Cardiac muscle cell (in vitro differentiated cells and primary cell): ENCODE data around the gene UBR7. TPM values are rescaled to one million over a fixed set of nuclear protein-coding genes. Genes with fewer than 3 reads are reported as not detected.

Experiments used
- DNase-seq, 2 donors: peaks; one replicate each; pipeline versions ENCODE4 v3.0.0 to v3.0.0-alpha.2; 2010 to 2017; ENCODE audit warnings: low read depth in 1 of 2, low spot score in 1 of 2
- H3K27ac ChIP-seq: fragments of 200-600 bp; sonication (generic); 2 replicates; pipeline ENCODE4 v1.5.1; 2016
- H3K27me3 ChIP-seq: fragments of 200-600 bp; sonication (generic); 2 replicates; pipeline ENCODE4 v1.6.0; 2016; ENCODE audit warnings: control low read depth
- H3K36me3 ChIP-seq: fragments of 200-600 bp; sonication (generic); 2 replicates; pipeline ENCODE4 v1.5.1; 2016; ENCODE audit warnings: control low read depth
- H3K4me1 ChIP-seq: fragments of 200-600 bp; sonication (generic); 2 replicates; pipeline ENCODE4 v1.8.1; 2017; ENCODE audit warnings: low read depth, mild to moderate bottlenecking, mixed run types
- H3K4me3 ChIP-seq: fragments of 200-600 bp; sonication (generic); 2 replicates; pipeline ENCODE4 v1.5.1; 2016; ENCODE audit warnings: mild to moderate bottlenecking
- H3K9me3 ChIP-seq: fragments of 200-600 bp; sonication (generic); 2 replicates; pipeline ENCODE4 v1.5.1; 2017; ENCODE audit warnings: low read depth, mild to moderate bottlenecking, control low read depth
- CTCF ChIP-seq: IDR thresholded peaks from 2 replicates; pipeline ENCODE4 v1.5.1; 2012; ENCODE audit warnings: low read depth, mild to moderate bottlenecking, low read length
- polyA plus RNA-seq: library from polyadenylated mRNA; unstranded; fragments of >200 nt; fragmentation: Nextera tagmentation; extraction: Ambion mirVana; gene quantifications from 2 replicates; pipeline ENCODE4 v1.2.1, GENCODE V29; 2016
- total RNA-seq: library from RNA; depleted of rRNA; stranded (reverse); fragments of >200 nt; gene quantifications from 2 replicates; pipeline ENCODE4 v1.2.3, GENCODE V29; 2016

UBR7 gene
- total and polyA plus RNA-seq, 2 experiments from 2014 or later = 24.6 to 29.1 TPM

GRCh38 chr14:93263416-93263815 lies 56.4 kb downstream of the UBR7 start:
- no peak for DNase-seq
- no peak for TF ChIP-seq CTCF
- H3K4me1 ChIP-seq = peaks cover 7% of the 10 kb centered on the region

GRCh38 chr14:93266127-93266526 lies 59.1 kb downstream of the UBR7 start:
- DNase-seq = no peak
- Histone ChIP-seq H3K27me3 (no peaks in the 10 kb centered on the region), H3K36me3 (peaks cover 21% of the 10 kb centered on the region), H3K4me1 (peaks cover 9% of the 10 kb centered on the region), H3K9me3 (no peaks in the 10 kb centered on the region), H3K27ac (peak overlapping the region; percentile 36), H3K4me3 (no peak overlapping the region)
- TF ChIP-seq CTCF = no peak

More at GRCh38 chr14:93263416-93263815, 56.4 kb downstream of the UBR7 start:
- Histone ChIP-seq H3K4me3 (no peak overlapping the region), H3K9me3 (no peaks in the 10 kb centered on the region), H3K27ac (no peak overlapping the region), H3K36me3 (peaks cover 21% of the 10 kb centered on the region), H3K27me3 (no peaks in the 10 kb centered on the region)

GRCh38 chr14:93267149-93267711 lies 60.2 kb downstream of the UBR7 start:
- Histone ChIP-seq H3K27me3 (no peaks in the 10 kb centered on the region), H3K4me3 (no peak overlapping the region), H3K36me3 (peaks cover 16% of the 10 kb centered on the region), H3K4me1 (peaks cover 10% of the 10 kb centered on the region), H3K9me3 (no peaks in the 10 kb centered on the region), H3K27ac (no peak overlapping the region)
- TF ChIP-seq CTCF = no peak
- no peak for DNase-seq

GRCh38 chr14:93268406-93268805 lies 61.4 kb downstream of the UBR7 start:
- peaks cover 15% of the 10 kb centered on the region for H3K4me1 ChIP-seq
- no peak for DNase-seq
- no peak for TF ChIP-seq CTCF
- no peak overlapping the region for H3K27ac ChIP-seq
- no peaks in the 10 kb centered on the region for H3K27me3 ChIP-seq
- H3K9me3 ChIP-seq = no peaks in the 10 kb centered on the region
- no peak overlapping the region for H3K4me3 ChIP-seq
- H3K36me3 ChIP-seq = peaks cover 4% of the 10 kb centered on the region

DNA sequence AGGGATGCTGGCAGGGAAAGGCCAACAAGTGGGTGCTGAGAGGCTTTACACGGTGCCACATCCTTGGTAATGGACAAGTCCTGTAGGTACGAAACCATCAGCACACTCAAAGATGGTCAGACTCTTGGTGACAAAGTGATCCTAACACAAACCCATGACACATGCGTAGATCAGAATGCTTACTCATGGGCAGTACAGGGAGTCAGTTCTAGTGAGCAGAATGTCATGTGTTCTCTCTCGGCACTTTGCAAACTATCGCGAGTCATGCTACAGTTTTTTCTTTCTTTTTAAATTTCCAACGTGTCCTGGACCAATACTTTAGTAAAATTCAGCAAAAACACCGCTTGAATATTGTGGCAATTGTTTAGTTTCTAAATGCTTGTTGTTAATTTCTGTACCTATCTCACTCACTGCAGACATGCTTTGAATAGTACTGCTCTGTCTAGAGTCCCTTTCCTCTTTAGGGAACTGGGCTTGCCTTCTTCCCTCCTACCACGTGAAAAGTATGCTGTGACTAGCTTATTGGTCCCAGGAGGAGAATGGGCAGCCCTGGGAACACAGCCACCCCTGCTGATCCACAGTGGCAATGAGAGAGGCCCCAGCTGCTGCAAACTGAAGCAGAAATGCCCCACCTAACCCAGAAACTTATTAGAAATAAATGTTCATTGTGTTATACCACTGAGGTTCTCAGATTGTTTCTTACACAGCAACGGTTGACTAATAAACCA lies 62.4 kb downstream of the UBR7 start:
- Histone ChIP-seq H3K36me3 (no peaks in the 10 kb centered on the region), H3K27ac (no peak overlapping the region), H3K27me3 (no peaks in the 10 kb centered on the region), H3K9me3 (no peaks in the 10 kb centered on the region), H3K4me3 (no peak overlapping the region), H3K4me1 (peaks cover 15% of the 10 kb centered on the region)
- no peak for TF ChIP-seq CTCF
- peak in 1 of 2 donors; percentile 33 for DNase-seq
